ENCODE data around the gene ILDR2.

Gene ILDR2

GRCh38 chr1:166869318-166870099, 105.8 kb downstream of the ILDR2 start:
- H3K9me3 ChIP-seq (ENCODE audit: control extremely low read depth in 1 of 5, control insufficient read depth in 4 of 5, insufficient read depth in 2 of 5, low read depth in 1 of 5, low read length in 4 of 5): no peaks in the 10 kb centered on the region
- ChIA-PET CTCF (interaction anchor here (0.8 to 2.3 kb wide), 4 partner anchors 10 to 189 kb away, joined by 3 to 10 read pairs (median 3); no protein-coding TSS in a partner anchor), POLR2A (no interaction called here)
- peaks cover 0 to 6% (median 2%) of the 10 kb centered on the region in 4 experiments for H3K4me1 ChIP-seq (ENCODE audit: control extremely low read depth in 1 of 4, control insufficient read depth in 4 of 4, insufficient read depth in 4 of 4, low read length in 3 of 4)
- no peak overlapping the region for H3K4me3 ChIP-seq (ENCODE audit: control insufficient read depth in 1 of 7, extremely low read depth in 1 of 7, insufficient read depth in 4 of 7, low read depth in 2 of 7, low read length in 6 of 7)
- H3K27ac ChIP-seq (ENCODE audit: insufficient read depth in 1 of 2, low read depth in 1 of 2, low read length in 2 of 2, poor library complexity in 1 of 2, severe bottlenecking in 2 of 2): no peak overlapping the region
- 29% methylated on average over 1 of the region's 3 CpGs for WGBS (ENCODE audit: insufficient coverage)
- no peaks in the 10 kb centered on the region for H3K27me3 ChIP-seq (replicated peaks in 2 of 5; ENCODE audit: control insufficient read depth in 4 of 5, insufficient read depth in 5 of 5, low read length in 4 of 5)
- DNase-seq: no peak
- peaks cover 7 to 41% (median 19%) of the 10 kb centered on the region in 4 experiments for H3K36me3 ChIP-seq (ENCODE audit: control insufficient read depth in 4 of 4, insufficient read depth in 4 of 4, low read length in 3 of 4)

DNA sequence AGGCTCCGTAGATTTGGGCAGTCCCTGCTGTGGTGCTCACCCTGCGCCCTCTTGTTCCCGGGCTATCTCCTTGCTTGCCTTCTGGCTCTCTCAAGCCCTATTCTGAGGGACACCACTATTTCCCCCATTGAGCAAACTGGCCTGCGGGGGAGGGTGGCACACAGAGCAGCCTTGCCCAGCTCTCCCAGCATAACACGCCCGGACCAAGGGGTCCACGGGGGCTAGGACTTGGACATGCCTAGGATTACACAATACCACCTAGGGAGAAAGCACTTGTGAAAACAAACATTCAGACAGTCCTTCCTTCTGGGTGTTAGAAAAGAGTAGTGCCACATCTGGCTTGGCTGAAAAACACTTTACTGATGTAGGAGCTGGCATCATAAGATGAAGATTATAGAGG, 106.7 kb downstream of the ILDR2 start:
- WGBS (ENCODE audit: insufficient coverage): 95% methylated on average over 6 of the region's 7 CpGs
- no peaks in the 10 kb centered on the region for H3K9me3 ChIP-seq (ENCODE audit: control extremely low read depth in 1 of 5, control insufficient read depth in 4 of 5, insufficient read depth in 2 of 5, low read depth in 1 of 5, low read length in 4 of 5)
- H3K27me3 ChIP-seq (replicated peaks in 2 of 5; ENCODE audit: control insufficient read depth in 4 of 5, insufficient read depth in 5 of 5, low read length in 4 of 5): no peaks in the 10 kb centered on the region
- POLR2A ChIA-PET: no interaction called here
- peaks cover 0 to 3% (median 1%) of the 10 kb centered on the region in 4 experiments for H3K4me1 ChIP-seq (ENCODE audit: control extremely low read depth in 1 of 4, control insufficient read depth in 4 of 4, insufficient read depth in 4 of 4, low read length in 3 of 4)
- H3K36me3 ChIP-seq (ENCODE audit: control insufficient read depth in 4 of 4, insufficient read depth in 4 of 4, low read length in 3 of 4): peaks cover 12 to 47% (median 25%) of the 10 kb centered on the region in 4 experiments
- no peak overlapping the region for H3K27ac ChIP-seq (ENCODE audit: insufficient read depth in 1 of 2, low read depth in 1 of 2, low read length in 2 of 2, poor library complexity in 1 of 2, severe bottlenecking in 2 of 2)
- no peak for DNase-seq
- H3K4me3 ChIP-seq (ENCODE audit: control insufficient read depth in 1 of 7, extremely low read depth in 1 of 7, insufficient read depth in 4 of 7, low read depth in 2 of 7, low read length in 6 of 7): no peak overlapping the region
- CTCF ChIA-PET: interaction anchor here (1.1 to 2.3 kb wide), 2 partner anchors 143 to 190 kb away, joined by 3 to 10 read pairs; no protein-coding TSS in a partner anchor

- ChIA-PET CTCF (no interaction called here), POLR2A (no interaction called here)
- Histone ChIP-seq H3K36me3 (ENCODE audit: control insufficient read depth in 4 of 4, insufficient read depth in 4 of 4, low read length in 3 of 4) (peaks cover 15 to 57% (median 36%) of the 10 kb centered on the region in 4 experiments), H3K4me1 (ENCODE audit: control extremely low read depth in 1 of 4, control insufficient read depth in 4 of 4, insufficient read depth in 4 of 4, low read length in 3 of 4) (peaks cover 0 to 3% (median 1%) of the 10 kb centered on the region in 4 experiments), H3K4me3 (ENCODE audit: control insufficient read depth in 1 of 7, extremely low read depth in 1 of 7, insufficient read depth in 4 of 7, low read depth in 2 of 7, low read length in 6 of 7) (no peak overlapping the region), H3K27me3 (replicated peaks in 2 of 5; ENCODE audit: control insufficient read depth in 4 of 5, insufficient read depth in 5 of 5, low read length in 4 of 5) (no peaks in the 10 kb centered on the region), H3K27ac (ENCODE audit: insufficient read depth in 1 of 2, low read depth in 1 of 2, low read length in 2 of 2, poor library complexity in 1 of 2, severe bottlenecking in 2 of 2) (no peak overlapping the region), H3K9me3 (ENCODE audit: control extremely low read depth in 1 of 5, control insufficient read depth in 4 of 5, insufficient read depth in 2 of 5, low read depth in 1 of 5, low read length in 4 of 5) (no peaks in the 10 kb centered on the region)
- no peak for DNase-seq
- WGBS (ENCODE audit: insufficient coverage): 91% methylated on average over 4 of the region's 5 CpGs
Measured at GRCh38 chr1:166865926-166866325, 109.4 kb downstream of the ILDR2 start.

GRCh38 chr1:166859597-166859996, 115.7 kb downstream of the ILDR2 start:
- DNase-seq: no peak
- H3K36me3 ChIP-seq (ENCODE audit: control insufficient read depth in 4 of 4, insufficient read depth in 4 of 4, low read length in 3 of 4): peaks cover 28 to 87% (median 59%) of the 10 kb centered on the region in 4 experiments
- H3K4me1 ChIP-seq (ENCODE audit: control extremely low read depth in 1 of 4, control insufficient read depth in 4 of 4, insufficient read depth in 4 of 4, low read length in 3 of 4): no peaks in the 10 kb centered on the region
- H3K4me3 ChIP-seq (ENCODE audit: control insufficient read depth in 1 of 7, extremely low read depth in 1 of 7, insufficient read depth in 4 of 7, low read depth in 2 of 7, low read length in 6 of 7): no peak overlapping the region
- WGBS (ENCODE audit: insufficient coverage): 63% methylated on average over 1 of the region's 5 CpGs
- H3K9me3 ChIP-seq (ENCODE audit: control extremely low read depth in 1 of 5, control insufficient read depth in 4 of 5, insufficient read depth in 2 of 5, low read depth in 1 of 5, low read length in 4 of 5): no peaks in the 10 kb centered on the region
- POLR2A ChIA-PET: no interaction called here
- H3K27ac ChIP-seq (ENCODE audit: insufficient read depth in 1 of 2, low read depth in 1 of 2, low read length in 2 of 2, poor library complexity in 1 of 2, severe bottlenecking in 2 of 2): no peak overlapping the region
- CTCF ChIA-PET: interaction anchor here (1.5 kb wide), 2 partner anchors 10 to 16 kb away, joined by 3 read pairs; partner anchors contain the start of gene TADA1
- no peaks in the 10 kb centered on the region for H3K27me3 ChIP-seq (replicated peaks in 2 of 5; ENCODE audit: control insufficient read depth in 4 of 5, insufficient read depth in 5 of 5, low read length in 4 of 5)

DNA sequence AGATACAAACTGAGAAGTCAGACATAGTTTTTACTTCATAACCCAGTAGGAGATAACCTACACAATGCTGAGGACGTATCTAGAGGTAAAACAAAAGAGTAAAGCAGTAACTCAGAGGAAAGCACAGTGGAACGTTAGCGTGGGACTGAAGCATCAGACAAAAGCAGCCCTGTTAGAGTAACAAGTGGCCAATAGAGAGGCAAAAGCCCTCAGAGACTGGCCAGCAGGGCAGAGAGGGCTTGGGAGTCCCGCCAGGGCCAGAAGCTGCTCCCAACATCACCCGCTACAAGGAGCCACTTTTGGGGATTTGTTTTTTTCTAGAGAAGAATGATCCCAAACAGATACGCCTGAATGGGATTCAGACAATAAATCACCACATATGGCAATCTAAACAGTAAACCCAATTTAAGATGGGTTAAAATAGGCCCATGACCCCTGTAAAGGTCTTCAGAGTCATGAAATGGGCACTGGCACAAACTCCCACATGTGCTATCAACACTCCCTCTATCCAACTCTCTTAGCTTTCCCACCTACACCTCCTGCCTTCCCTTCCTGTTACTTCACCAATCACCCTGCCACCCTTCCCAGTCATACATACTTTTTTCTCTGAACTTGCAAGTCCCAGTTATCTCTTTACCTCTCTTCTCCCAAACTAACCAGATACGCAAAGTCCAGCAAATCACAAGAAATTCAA, 116.5 kb downstream of the ILDR2 start:
- Histone ChIP-seq H3K36me3 (ENCODE audit: control insufficient read depth in 4 of 4, insufficient read depth in 4 of 4, low read length in 3 of 4) (peaks cover 23 to 88% (median 57%) of the 10 kb centered on the region in 4 experiments), H3K4me3 (ENCODE audit: control insufficient read depth in 1 of 7, extremely low read depth in 1 of 7, insufficient read depth in 4 of 7, low read depth in 2 of 7, low read length in 6 of 7) (no peak overlapping the region), H3K27ac (ENCODE audit: insufficient read depth in 1 of 2, low read depth in 1 of 2, low read length in 2 of 2, poor library complexity in 1 of 2, severe bottlenecking in 2 of 2) (no peak overlapping the region), H3K9me3 (ENCODE audit: control extremely low read depth in 1 of 5, control insufficient read depth in 4 of 5, insufficient read depth in 2 of 5, low read depth in 1 of 5, low read length in 4 of 5) (no peaks in the 10 kb centered on the region), H3K4me1 (ENCODE audit: control extremely low read depth in 1 of 4, control insufficient read depth in 4 of 4, insufficient read depth in 4 of 4, low read length in 3 of 4) (no peaks in the 10 kb centered on the region), H3K27me3 (replicated peaks in 2 of 5; ENCODE audit: control insufficient read depth in 4 of 5, insufficient read depth in 5 of 5, low read length in 4 of 5) (no peaks in the 10 kb centered on the region)
- 100% methylated on average over 3 of the region's 7 CpGs for WGBS (ENCODE audit: insufficient coverage)
- POLR2A ChIA-PET: no interaction called here
- CTCF ChIA-PET: interaction anchor here (1.5 kb wide), 2 partner anchors 11 to 17 kb away, joined by 3 read pairs; partner anchors contain the start of gene TADA1
- no peak for DNase-seq

Data from common myeloid progenitor, CD34-positive (primary cell).